ENCODE data around the gene MAB21L2. TPM values are rescaled to one million over a fixed set of nuclear protein-coding genes. Genes with fewer than 3 reads are reported as not detected.

MAB21L2 gene
- total and polyA plus RNA-seq, 3 donors from 2014 or later, result not detected

- Histone ChIP-seq H3K36me3 (ENCODE audit: low read depth, missing control alignments) (no peaks in the 10 kb centered on the region), H3K27ac (no peak overlapping the region), H3K9me3 (no peaks in the 10 kb centered on the region), H3K27me3 (no peaks in the 10 kb centered on the region), H3K4me3 (no peak overlapping the region), H3K4me1 (no peaks in the 10 kb centered on the region)
- WGBS, 2 donors, result 64 to 81% methylated on average over 1 of the region's 1 CpG
- no peak for TF ChIP-seq POLR2A (IDR thresholded peaks at IDR 0.05)
- TF ChIP-seq, protein P1, sequence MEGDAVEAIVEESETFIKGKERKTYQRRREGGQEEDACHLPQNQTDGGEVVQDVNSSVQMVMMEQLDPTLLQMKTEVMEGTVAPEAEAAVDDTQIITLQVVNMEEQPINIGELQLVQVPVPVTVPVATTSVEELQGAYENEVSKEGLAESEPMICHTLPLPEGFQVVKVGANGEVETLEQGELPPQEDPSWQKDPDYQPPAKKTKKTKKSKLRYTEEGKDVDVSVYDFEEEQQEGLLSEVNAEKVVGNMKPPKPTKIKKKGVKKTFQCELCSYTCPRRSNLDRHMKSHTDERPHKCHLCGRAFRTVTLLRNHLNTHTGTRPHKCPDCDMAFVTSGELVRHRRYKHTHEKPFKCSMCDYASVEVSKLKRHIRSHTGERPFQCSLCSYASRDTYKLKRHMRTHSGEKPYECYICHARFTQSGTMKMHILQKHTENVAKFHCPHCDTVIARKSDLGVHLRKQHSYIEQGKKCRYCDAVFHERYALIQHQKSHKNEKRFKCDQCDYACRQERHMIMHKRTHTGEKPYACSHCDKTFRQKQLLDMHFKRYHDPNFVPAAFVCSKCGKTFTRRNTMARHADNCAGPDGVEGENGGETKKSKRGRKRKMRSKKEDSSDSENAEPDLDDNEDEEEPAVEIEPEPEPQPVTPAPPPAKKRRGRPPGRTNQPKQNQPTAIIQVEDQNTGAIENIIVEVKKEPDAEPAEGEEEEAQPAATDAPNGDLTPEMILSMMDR (IDR thresholded peaks at IDR 0.05), result no peak
- intact Hi-C loops (cut with DNase I; ENCODE audit: low total_unique reads), result no loop called here
- DNase-seq, result no peak
Measured at GRCh38 chr4:150593996-150594395, 12.0 kb downstream of the MAB21L2 start.

DNA sequence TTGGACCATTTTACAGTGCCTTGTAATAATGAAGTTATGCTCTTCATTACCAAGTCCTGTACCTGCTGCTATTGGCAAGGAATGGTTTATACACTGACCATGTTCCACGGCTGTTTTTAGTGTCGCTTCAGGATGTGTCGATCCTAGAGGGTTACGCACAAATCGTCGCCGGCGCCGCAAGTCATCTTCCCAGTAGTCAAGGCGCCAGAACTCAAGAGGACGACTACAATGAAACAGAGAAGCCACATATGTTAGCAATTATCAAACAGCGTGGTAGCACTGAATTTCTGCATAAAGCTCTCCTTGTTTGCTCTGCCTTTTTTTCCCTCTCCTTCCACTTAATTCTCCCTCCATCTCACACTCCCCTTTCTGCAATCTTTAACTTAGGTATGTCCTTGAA, 17.0 kb downstream of the MAB21L2 start:
- intact Hi-C loops (cut with DNase I; ENCODE audit: low total_unique reads), result no loop called here
- DNase-seq, result no peak

GRCh38 chr4:150599547-150599946, 17.6 kb downstream of the MAB21L2 start:
- Histone ChIP-seq H3K36me3 (ENCODE audit: low read depth, missing control alignments) (no peaks in the 10 kb centered on the region), H3K4me3 (no peak overlapping the region), H3K4me1 (no peaks in the 10 kb centered on the region), H3K9me3 (no peaks in the 10 kb centered on the region), H3K27ac (no peak overlapping the region), H3K27me3 (no peaks in the 10 kb centered on the region)
- 88 to 97% methylated on average over 1 of the region's 1 CpG for WGBS, 2 donors
- TF ChIP-seq, protein P1 (IDR thresholded peaks at IDR 0.05), result no peak
- TF ChIP-seq POLR2A (IDR thresholded peaks at IDR 0.05), result no peak
- DNase-seq, result no peak
- intact Hi-C loops (cut with DNase I; ENCODE audit: low total_unique reads), result no loop called here

More for the DNA sequence above, 17.0 kb downstream of the MAB21L2 start:
- TF ChIP-seq, protein P1 (IDR thresholded peaks at IDR 0.05), result no peak
- no peak for TF ChIP-seq POLR2A (IDR thresholded peaks at IDR 0.05)
- no peaks in the 10 kb centered on the region for H3K27me3 ChIP-seq
- H3K4me3 ChIP-seq, result no peak overlapping the region
- no peaks in the 10 kb centered on the region for H3K9me3 ChIP-seq
- H3K4me1 ChIP-seq, result no peaks in the 10 kb centered on the region
- WGBS, 2 donors, result 82 to 88% methylated on average over 12 of the region's 12 CpGs
- no peaks in the 10 kb centered on the region for H3K36me3 ChIP-seq (ENCODE audit: low read depth, missing control alignments)
- H3K27ac ChIP-seq, result no peak overlapping the region

GRCh38 chr4:150600812-150601445, 19.0 kb downstream of the MAB21L2 start:
- H3K4me1 ChIP-seq, result no peaks in the 10 kb centered on the region
- H3K4me3 ChIP-seq, result no peak overlapping the region
- 85 to 91% methylated on average over 5 of the region's 5 CpGs for WGBS, 2 donors
- intact Hi-C loops (cut with DNase I; ENCODE audit: low total_unique reads), result no loop called here
- TF ChIP-seq, protein P1 (IDR thresholded peaks at IDR 0.05), result no peak
- TF ChIP-seq POLR2A (IDR thresholded peaks at IDR 0.05), result no peak
- no peaks in the 10 kb centered on the region for H3K36me3 ChIP-seq (ENCODE audit: low read depth, missing control alignments)
- no peaks in the 10 kb centered on the region for H3K27me3 ChIP-seq
- no peak for DNase-seq
- H3K27ac ChIP-seq, result no peak overlapping the region
- no peaks in the 10 kb centered on the region for H3K9me3 ChIP-seq

DNA sequence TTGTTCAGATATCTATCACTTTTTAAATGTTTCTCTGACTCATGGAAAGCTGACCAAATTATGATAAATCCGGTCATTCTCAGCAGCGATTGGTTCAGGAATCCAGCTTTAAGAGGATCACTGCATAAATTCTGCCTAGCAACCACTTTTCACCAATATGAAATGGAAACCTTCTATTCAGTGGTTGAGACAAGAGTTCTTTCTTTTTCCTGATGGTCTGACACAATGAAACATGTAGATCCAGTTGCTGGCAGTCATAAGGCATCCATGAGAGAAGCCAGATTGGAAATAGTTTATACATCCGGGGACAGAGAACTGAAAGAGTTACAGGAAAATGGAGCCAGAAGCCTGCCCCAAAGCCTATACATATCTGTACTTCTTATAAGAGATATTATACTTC, 27.2 kb downstream of the MAB21L2 start:
- no peak for DNase-seq
- Histone ChIP-seq H3K4me1 (no peaks in the 10 kb centered on the region), H3K27me3 (no peaks in the 10 kb centered on the region), H3K27ac (no peak overlapping the region), H3K9me3 (no peaks in the 10 kb centered on the region), H3K36me3 (ENCODE audit: low read depth, missing control alignments) (no peaks in the 10 kb centered on the region), H3K4me3 (no peak overlapping the region)
- intact Hi-C loops (cut with DNase I; ENCODE audit: low total_unique reads), result no loop called here
- 86 to 89% methylated on average over 3 of the region's 3 CpGs for WGBS, 2 donors
- no peak for TF ChIP-seq POLR2A (IDR thresholded peaks at IDR 0.05)
- TF ChIP-seq, protein P1 (IDR thresholded peaks at IDR 0.05), result no peak

Measured in testis (tissue), 3 donors.